MM.1S (cell line): ENCODE measurements around the gene C22orf23.

Source experiments
- CTCF ChIP-seq: fragments of 300-600 bp; sonication (generic); IDR thresholded peaks from 2 replicates; pipeline ENCODE4 v1.5.1; 2016; ENCODE audit warnings: antibody characterized with exemption, low read length, mixed read lengths
- EZH2 ChIP-seq: fragments of 300-600 bp; sonication (generic); optimal IDR thresholded peaks from 2 replicates; pipeline ENCODE3; 2017; ENCODE audit warnings: low read depth, mild to moderate bottlenecking, antibody characterized with exemption, low read length, mixed read lengths

GRCh38 chr22:37975153-37975552 is 21.8 kb upstream of the C22orf23 start:
- no peak for TF ChIP-seq EZH2
- no peak for TF ChIP-seq CTCF
